ENCODE measurements around the gene FTL. TPM values are rescaled to one million over a fixed set of nuclear protein-coding genes. Genes with fewer than 3 reads are reported as not detected.
A peak's percentile ranks its signal among the peaks of the same experiment; 100 is the strongest.

The FTL gene
- polyA plus RNA-seq, 2 of the 4 experiments (the other 2 are of a cell fraction) = 4,743 to 13,930 TPM

- WGBS (ENCODE audit: missing lambda C conversion rate) = 84% methylated on average over 7 of the region's 7 CpGs
- ATAC-seq (peak; percentile 7 to 10; a peak in 1 of 6 replicates), FAIRE-seq (no peak), DNase-seq (ENCODE audit: low read depth in 1 of 2, low spot score in 1 of 2) (no peak)
- POLR2A ChIA-PET = interaction anchor here (1.0 kb wide), 1 partner anchor 115 kb away, joined by 3 read pairs; the partner anchor contains the start of gene PPP1R15A
- Histone ChIP-seq H3K4me1 (peaks cover 9% of the 10 kb centered on the region), H3K4me2 (no peak overlapping the region), H3K27ac (no peak overlapping the region), H3K4me3 (no peak overlapping the region), H3K9me3 (no peaks in the 10 kb centered on the region)
- TF ChIP-seq POLR2AphosphoS2 (conservative IDR thresholded peaks at IDR 0.05; ENCODE audit: low read length) (no peak), HMGXB4 (CRISPR knock-in tag; IDR thresholded peaks at IDR 0.05; ENCODE audit: borderline replicate concordance) (no peak), JUN (IDR thresholded peaks at IDR 0.05) (no peak), RARB (CRISPR knock-in tag; IDR thresholded peaks at IDR 0.05) (no peak), SREBF2 (IDR thresholded peaks at IDR 0.05) (no peak), RFX5 (IDR thresholded peaks at IDR 0.05) (no peak), POLR2A (IDR thresholded peaks at IDR 0.05; ENCODE audit: low read length) (no peak)
- TF ChIP-seq, protein P1, sequence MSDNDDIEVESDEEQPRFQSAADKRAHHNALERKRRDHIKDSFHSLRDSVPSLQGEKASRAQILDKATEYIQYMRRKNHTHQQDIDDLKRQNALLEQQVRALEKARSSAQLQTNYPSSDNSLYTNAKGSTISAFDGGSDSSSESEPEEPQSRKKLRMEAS (IDR thresholded peaks at IDR 0.05) = no peak
- CTCF ChIA-PET = interaction anchor here (0.7 to 19.0 kb wide), 11 partner anchors 8 to 200 kb away, joined by 3 to 360 read pairs (median 3); partner anchors contain the start of genes GYS1 and RUVBL2
Observed at GRCh38 chr19:48987323-48987722, 22.2 kb downstream of the FTL start.

DNA sequence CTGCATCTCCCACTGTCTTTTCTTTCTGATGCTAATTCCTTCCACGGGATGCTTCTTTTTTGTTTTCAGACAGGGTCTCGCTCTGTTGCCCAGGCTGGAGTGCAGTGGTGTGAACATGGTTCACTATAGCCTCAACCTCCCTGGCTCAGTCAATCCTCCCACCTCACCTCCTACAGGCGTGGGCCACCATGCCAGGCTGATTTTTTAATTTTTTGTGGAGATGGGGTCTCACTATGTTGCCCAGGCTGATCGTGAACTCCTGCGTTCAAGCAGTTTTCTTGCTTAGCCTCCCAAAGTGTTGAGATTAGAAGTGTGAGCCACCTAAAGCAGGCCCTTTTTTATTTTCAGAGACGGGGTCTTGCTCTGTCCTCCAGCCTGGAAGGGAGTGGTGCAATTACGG is 23.2 kb downstream of the FTL start:
- H3K4me1 ChIP-seq = peaks cover 9% of the 10 kb centered on the region
- no peak for FAIRE-seq
- no peak overlapping the region for H3K4me3 ChIP-seq
- no peak for TF ChIP-seq JUN (IDR thresholded peaks at IDR 0.05)
- TF ChIP-seq NPAS2 (CRISPR knock-in tag; IDR thresholded peaks at IDR 0.05; ENCODE audit: borderline replicate concordance) = no peak
- TF ChIP-seq, protein P2, sequence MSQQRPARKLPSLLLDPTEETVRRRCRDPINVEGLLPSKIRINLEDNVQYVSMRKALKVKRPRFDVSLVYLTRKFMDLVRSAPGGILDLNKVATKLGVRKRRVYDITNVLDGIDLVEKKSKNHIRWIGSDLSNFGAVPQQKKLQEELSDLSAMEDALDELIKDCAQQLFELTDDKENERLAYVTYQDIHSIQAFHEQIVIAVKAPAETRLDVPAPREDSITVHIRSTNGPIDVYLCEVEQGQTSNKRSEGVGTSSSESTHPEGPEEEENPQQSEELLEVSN (IDR thresholded peaks at IDR 0.05; ENCODE audit: borderline replicate concordance, low read depth) = no peak
- TF ChIP-seq CTCF (IDR thresholded peaks at IDR 0.05) = no peak
- TF ChIP-seq SREBF2 (IDR thresholded peaks at IDR 0.05) = no peak
- TF ChIP-seq ESRRA (IDR thresholded peaks at IDR 0.05; ENCODE audit: borderline replicate concordance, low read length) = no peak
- no peak for TF ChIP-seq HMGXB4 (CRISPR knock-in tag; IDR thresholded peaks at IDR 0.05; ENCODE audit: borderline replicate concordance)
- TF ChIP-seq HOXB5 (CRISPR knock-in tag; IDR thresholded peaks at IDR 0.05) = no peak
- H3K4me2 ChIP-seq = no peak overlapping the region
- DNase-seq (ENCODE audit: low read depth in 1 of 2, low spot score in 1 of 2) = no peak
- 96% methylated on average over 7 of the region's 7 CpGs for WGBS (ENCODE audit: missing lambda C conversion rate)
- no peaks in the 10 kb centered on the region for H3K9me3 ChIP-seq
- CTCF ChIA-PET = interaction anchor here (13.4 to 14.7 kb wide), 2 partner anchors 10 to 22 kb away, joined by 360 to 408 read pairs; partner anchors contain the start of gene LHB
- H3K27ac ChIP-seq = no peak overlapping the region
- no peak for ATAC-seq
- POLR2A ChIA-PET = no interaction called here

DNA sequence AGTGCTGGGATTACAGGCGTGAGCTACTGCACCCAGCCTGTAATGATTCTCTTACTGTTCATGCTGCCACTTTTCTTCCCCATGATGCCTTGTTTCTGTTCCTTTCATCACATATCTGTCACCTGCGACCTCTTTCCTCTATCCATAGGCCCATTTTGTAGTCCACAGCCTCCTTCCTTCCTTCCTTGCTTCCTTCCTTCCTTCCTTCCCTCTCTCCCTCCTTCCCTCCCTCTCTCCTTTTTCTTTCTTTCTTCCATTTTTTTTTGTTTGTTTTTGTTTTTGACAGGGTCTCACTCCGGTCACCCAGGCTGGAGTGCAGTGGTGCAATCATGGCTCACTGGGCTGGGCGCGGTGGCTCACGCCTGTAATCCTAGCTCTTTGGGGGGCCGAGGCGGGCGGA is 23.8 kb downstream of the FTL start:
- FAIRE-seq (no peak), DNase-seq (ENCODE audit: low read depth in 1 of 2, low spot score in 1 of 2) (no peak), ATAC-seq (no peak)
- H3K4me3 ChIP-seq = no peak overlapping the region
- no peak overlapping the region for H3K4me2 ChIP-seq
- peaks cover 9% of the 10 kb centered on the region for H3K4me1 ChIP-seq
- TF ChIP-seq RCOR1 (IDR thresholded peaks at IDR 0.05; ENCODE audit: low read depth, low read length) (no peak), TFCP2L1 (CRISPR knock-in tag; IDR thresholded peaks at IDR 0.05) (no peak), RFX5 (IDR thresholded peaks at IDR 0.05) (no peak), FOSB (CRISPR knock-in tag; IDR thresholded peaks at IDR 0.05) (no peak), ATOH8 (CRISPR knock-in tag; IDR thresholded peaks at IDR 0.05; ENCODE audit: low read depth) (no peak), CHD4 (IDR thresholded peaks at IDR 0.05; ENCODE audit: borderline replicate concordance) (no peak), FOXS1 (CRISPR knock-in tag; IDR thresholded peaks at IDR 0.05) (no peak), RNF2 (IDR thresholded peaks at IDR 0.05; ENCODE audit: borderline replicate concordance, low read depth) (no peak)
- TF ChIP-seq, protein P3, sequence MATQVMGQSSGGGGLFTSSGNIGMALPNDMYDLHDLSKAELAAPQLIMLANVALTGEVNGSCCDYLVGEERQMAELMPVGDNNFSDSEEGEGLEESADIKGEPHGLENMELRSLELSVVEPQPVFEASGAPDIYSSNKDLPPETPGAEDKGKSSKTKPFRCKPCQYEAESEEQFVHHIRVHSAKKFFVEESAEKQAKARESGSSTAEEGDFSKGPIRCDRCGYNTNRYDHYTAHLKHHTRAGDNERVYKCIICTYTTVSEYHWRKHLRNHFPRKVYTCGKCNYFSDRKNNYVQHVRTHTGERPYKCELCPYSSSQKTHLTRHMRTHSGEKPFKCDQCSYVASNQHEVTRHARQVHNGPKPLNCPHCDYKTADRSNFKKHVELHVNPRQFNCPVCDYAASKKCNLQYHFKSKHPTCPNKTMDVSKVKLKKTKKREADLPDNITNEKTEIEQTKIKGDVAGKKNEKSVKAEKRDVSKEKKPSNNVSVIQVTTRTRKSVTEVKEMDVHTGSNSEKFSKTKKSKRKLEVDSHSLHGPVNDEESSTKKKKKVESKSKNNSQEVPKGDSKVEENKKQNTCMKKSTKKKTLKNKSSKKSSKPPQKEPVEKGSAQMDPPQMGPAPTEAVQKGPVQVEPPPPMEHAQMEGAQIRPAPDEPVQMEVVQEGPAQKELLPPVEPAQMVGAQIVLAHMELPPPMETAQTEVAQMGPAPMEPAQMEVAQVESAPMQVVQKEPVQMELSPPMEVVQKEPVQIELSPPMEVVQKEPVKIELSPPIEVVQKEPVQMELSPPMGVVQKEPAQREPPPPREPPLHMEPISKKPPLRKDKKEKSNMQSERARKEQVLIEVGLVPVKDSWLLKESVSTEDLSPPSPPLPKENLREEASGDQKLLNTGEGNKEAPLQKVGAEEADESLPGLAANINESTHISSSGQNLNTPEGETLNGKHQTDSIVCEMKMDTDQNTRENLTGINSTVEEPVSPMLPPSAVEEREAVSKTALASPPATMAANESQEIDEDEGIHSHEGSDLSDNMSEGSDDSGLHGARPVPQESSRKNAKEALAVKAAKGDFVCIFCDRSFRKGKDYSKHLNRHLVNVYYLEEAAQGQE (IDR thresholded peaks at IDR 0.05) = no peak
- TF ChIP-seq, protein P1 (IDR thresholded peaks at IDR 0.05) = no peak
- 93% methylated on average over 9 of the region's 9 CpGs for WGBS (ENCODE audit: missing lambda C conversion rate)
- CTCF ChIA-PET = interaction anchor here (0.6 to 14.7 kb wide), 5 partner anchors 9 to 291 kb away, joined by 3 to 408 read pairs (median 4); partner anchors contain the start of gene LHB
- POLR2A ChIA-PET = no interaction called here
- no peak overlapping the region for H3K27ac ChIP-seq
- H3K9me3 ChIP-seq = no peaks in the 10 kb centered on the region
